Neural cell (in vitro differentiated cells): ENCODE results near the gene LGALS14.

Experiments used
- EP300 ChIP-seq: fragments of 450-650 bp; conservative IDR thresholded peaks from 2 replicates; pipeline ENCODE4 v1.6.1; 2014; ENCODE audit warnings: antibody characterized with exemption, mild to moderate bottlenecking, moderate library complexity; ENCODE audit not compliant: poor library complexity, severe bottlenecking
- EZH2 ChIP-seq: fragments of 200-600, 300-800 bp; shearing (Covaris generic), sonication (generic); IDR thresholded peaks from 2 replicates; pipeline ENCODE4 v1.6.1; 2014; ENCODE audit warnings: antibody characterized with exemption, low read length, borderline replicate concordance, mild to moderate bottlenecking; ENCODE audit not compliant: insufficient read depth, poor library complexity, severe bottlenecking
- MXI1 ChIP-seq: fragments of 450-650 bp; conservative IDR thresholded peaks from 2 replicates; pipeline ENCODE4 v1.6.1; 2014; ENCODE audit warnings: antibody characterized with exemption, mild to moderate bottlenecking; ENCODE audit not compliant: poor library complexity, severe bottlenecking
- POLR2AphosphoS5 ChIP-seq: IDR thresholded peaks from 2 replicates; pipeline ENCODE4 v1.6.1; 2012
- SMC3 ChIP-seq: fragments of 450-650 bp; conservative IDR thresholded peaks from 2 replicates; pipeline ENCODE4 v1.6.1; 2014; ENCODE audit warnings: antibody characterized with exemption, mild to moderate bottlenecking, moderate library complexity; ENCODE audit not compliant: poor library complexity
- TAF1 ChIP-seq: IDR thresholded peaks from 2 replicates; pipeline ENCODE4 v1.6.1; 2012; ENCODE audit warnings: low read depth
- TF ChIP-seq, protein P1 (sequence below): fragments of 450-650 bp; IDR thresholded peaks from 2 replicates; pipeline ENCODE4 v1.5.1; 2014; ENCODE audit warnings: antibody characterized with exemption, mild to moderate bottlenecking, moderate library complexity; ENCODE audit not compliant: poor library complexity, severe bottlenecking
- TF ChIP-seq, protein P2 (sequence below): IDR thresholded peaks from 2 replicates; pipeline ENCODE4 v1.6.1; 2012; ENCODE audit warnings: borderline replicate concordance

DNA sequence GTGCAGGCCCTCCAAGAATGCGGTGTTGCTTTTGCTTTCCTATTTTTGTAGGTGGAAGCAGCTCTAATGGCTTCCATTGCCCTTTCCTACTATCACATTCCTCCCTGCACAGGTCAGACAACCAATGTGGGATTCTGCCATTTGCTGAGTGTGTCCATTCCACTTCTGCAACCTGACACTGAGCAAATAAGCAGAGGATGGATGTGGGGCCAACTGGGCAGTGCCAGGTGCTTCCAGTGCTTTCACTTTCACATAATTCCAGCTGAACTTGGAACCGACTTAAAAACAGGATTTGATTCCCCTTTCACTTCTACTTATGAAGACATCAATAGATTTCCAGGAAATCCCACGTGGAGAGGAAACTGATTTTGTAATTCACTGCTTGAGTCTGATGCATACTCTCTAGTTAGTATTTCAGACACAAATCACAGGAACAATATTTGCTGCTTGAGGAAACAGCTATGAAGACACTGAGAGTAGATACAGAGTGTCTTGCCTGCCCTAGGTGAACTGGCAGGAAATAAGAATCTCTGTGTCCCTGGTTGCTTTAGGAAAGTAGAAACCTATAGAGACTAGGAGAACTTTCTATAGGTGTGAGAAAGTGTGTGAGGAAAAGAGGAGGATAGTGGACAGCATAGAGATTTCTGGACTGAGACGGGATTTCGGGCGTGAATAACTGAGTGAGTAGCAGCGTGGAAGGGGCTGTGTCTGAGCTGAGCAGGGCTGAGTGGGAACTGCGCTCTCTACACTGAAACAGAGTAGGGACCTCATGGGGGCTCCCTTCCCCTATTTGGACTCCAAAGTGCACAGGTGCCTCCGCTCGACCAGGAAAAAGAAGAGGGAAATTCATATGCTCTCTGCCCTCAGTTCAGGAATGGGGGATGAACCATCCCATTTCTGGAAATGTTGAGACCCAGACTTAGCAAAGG, 26.1 kb upstream of the LGALS14 start:
- TF ChIP-seq EZH2 (no peak), POLR2AphosphoS5 (no peak), SMC3 (no peak), EP300 (no peak), MXI1 (no peak), TAF1 (no peak)
- TF ChIP-seq, protein P1, sequence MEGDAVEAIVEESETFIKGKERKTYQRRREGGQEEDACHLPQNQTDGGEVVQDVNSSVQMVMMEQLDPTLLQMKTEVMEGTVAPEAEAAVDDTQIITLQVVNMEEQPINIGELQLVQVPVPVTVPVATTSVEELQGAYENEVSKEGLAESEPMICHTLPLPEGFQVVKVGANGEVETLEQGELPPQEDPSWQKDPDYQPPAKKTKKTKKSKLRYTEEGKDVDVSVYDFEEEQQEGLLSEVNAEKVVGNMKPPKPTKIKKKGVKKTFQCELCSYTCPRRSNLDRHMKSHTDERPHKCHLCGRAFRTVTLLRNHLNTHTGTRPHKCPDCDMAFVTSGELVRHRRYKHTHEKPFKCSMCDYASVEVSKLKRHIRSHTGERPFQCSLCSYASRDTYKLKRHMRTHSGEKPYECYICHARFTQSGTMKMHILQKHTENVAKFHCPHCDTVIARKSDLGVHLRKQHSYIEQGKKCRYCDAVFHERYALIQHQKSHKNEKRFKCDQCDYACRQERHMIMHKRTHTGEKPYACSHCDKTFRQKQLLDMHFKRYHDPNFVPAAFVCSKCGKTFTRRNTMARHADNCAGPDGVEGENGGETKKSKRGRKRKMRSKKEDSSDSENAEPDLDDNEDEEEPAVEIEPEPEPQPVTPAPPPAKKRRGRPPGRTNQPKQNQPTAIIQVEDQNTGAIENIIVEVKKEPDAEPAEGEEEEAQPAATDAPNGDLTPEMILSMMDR, result no peak
- TF ChIP-seq, protein P2, sequence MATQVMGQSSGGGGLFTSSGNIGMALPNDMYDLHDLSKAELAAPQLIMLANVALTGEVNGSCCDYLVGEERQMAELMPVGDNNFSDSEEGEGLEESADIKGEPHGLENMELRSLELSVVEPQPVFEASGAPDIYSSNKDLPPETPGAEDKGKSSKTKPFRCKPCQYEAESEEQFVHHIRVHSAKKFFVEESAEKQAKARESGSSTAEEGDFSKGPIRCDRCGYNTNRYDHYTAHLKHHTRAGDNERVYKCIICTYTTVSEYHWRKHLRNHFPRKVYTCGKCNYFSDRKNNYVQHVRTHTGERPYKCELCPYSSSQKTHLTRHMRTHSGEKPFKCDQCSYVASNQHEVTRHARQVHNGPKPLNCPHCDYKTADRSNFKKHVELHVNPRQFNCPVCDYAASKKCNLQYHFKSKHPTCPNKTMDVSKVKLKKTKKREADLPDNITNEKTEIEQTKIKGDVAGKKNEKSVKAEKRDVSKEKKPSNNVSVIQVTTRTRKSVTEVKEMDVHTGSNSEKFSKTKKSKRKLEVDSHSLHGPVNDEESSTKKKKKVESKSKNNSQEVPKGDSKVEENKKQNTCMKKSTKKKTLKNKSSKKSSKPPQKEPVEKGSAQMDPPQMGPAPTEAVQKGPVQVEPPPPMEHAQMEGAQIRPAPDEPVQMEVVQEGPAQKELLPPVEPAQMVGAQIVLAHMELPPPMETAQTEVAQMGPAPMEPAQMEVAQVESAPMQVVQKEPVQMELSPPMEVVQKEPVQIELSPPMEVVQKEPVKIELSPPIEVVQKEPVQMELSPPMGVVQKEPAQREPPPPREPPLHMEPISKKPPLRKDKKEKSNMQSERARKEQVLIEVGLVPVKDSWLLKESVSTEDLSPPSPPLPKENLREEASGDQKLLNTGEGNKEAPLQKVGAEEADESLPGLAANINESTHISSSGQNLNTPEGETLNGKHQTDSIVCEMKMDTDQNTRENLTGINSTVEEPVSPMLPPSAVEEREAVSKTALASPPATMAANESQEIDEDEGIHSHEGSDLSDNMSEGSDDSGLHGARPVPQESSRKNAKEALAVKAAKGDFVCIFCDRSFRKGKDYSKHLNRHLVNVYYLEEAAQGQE, result no peak
